Measurements from ENCODE around the gene PDGFA.

PDGFA gene

GRCh38 chr7:464454-465401, 54.9 kb downstream of the PDGFA start:
- DNase-seq (ENCODE audit: insufficient read length, low spot score): no peak
- no peak for FAIRE-seq

GRCh38 chr7:463817-464453, 55.7 kb downstream of the PDGFA start:
- FAIRE-seq (no peak), DNase-seq (ENCODE audit: insufficient read length, low spot score) (no peak)

DNA sequence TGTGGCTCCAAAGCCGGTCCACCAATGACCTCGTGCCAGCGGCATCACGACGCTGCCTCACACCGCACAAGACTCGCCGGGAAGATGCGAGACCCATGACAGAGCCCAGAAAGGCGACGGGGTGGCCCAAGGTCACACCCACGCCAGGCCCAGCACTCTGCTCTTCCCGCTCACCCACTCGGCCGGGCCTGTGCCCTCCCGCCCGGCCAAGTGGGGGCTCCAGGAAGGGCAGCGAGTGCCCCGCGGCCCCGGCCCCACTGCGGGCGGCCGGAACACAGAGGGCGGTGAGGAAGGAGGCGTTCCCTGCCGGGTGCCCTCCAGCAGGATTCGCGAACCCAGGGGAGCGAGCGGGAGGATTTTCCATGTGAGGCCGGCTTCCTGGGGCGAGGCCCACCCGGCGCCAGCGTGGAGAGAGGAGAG, 56.3 kb downstream of the PDGFA start:
- FAIRE-seq (no peak), DNase-seq (ENCODE audit: insufficient read length, low spot score) (no peak)

- FAIRE-seq (no peak), DNase-seq (ENCODE audit: insufficient read length, low spot score) (no peak)
These were observed 57.2 kb downstream of the PDGFA start for GRCh38 chr7:462173-463103.

GRCh38 chr7:461453-462172, 58.0 kb downstream of the PDGFA start:
- DNase-seq (ENCODE audit: insufficient read length, low spot score) (peak; percentile 86), FAIRE-seq (peak; percentile 98)

DNA sequence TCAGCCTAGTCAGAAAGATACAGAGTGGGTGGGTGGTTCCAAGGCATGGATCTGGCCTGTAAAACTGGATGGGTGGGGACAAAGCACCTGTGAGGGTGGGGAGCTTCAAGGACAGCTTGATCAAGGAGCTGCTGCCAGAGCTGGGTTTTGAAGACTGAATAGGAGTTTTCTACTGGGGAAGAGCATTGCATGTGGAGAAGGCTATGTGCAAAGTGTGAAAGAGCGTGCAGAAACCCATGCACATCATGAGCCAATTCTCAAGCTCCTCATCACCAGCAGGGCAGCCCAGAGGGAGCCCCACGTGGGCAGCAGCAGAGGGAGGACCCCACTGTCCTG, 58.6 kb downstream of the PDGFA start:
- DNase-seq (ENCODE audit: insufficient read length, low spot score) (no peak), FAIRE-seq (peak; percentile 54)

GRCh38 chr7:460374-461116, 59.1 kb downstream of the PDGFA start:
- peak; percentile 81 for DNase-seq (ENCODE audit: insufficient read length, low spot score)
- peak; percentile 72 for FAIRE-seq

GRCh38 chr7:459584-460373, 59.9 kb downstream of the PDGFA start:
- FAIRE-seq: no peak
- DNase-seq (ENCODE audit: insufficient read length, low spot score): no peak

GRCh38 chr7:458511-459245, 61.0 kb downstream of the PDGFA start:
- FAIRE-seq (no peak), DNase-seq (ENCODE audit: insufficient read length, low spot score) (no peak)

DNA sequence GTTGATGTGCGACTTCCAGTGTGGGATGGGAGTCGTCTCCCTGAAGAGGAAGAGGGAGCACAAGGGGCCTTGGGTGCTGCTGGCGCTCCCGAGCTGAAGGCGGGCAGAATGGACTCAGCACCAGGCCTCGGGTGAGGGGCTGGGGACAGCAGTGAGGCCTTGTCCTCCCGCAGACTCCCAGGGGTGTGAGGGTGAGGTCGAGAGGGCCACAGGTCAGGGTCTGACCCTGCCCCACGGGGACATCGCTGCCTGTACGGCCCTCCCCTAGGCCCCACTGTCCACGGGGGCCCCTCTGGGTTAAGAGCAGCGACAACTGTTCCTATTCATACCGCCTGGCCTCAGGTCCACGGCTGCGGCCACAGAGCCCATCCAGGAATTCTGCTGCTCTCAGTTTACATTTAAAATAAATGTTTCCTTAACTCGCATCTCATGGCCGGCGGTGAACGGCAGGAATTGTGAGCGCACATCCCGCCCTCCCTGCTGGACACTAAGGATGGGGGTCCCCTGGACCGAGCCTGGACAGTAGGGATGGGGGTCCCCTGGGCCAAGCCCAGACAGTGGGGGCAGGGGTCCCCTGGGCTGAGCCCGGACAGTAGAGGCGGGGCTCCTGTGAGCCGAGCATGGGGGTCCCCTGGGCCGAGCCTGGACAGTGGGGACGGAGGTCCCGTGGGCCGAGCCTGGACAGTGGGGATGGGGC, 61.7 kb downstream of the PDGFA start:
- DNase-seq (ENCODE audit: insufficient read length, low spot score) (no peak), FAIRE-seq (no peak)

- DNase-seq (ENCODE audit: insufficient read length, low spot score): peak; percentile 92
- FAIRE-seq: peak; percentile 86
These were observed 64.3 kb downstream of the PDGFA start for GRCh38 chr7:455110-455928.

- FAIRE-seq (no peak), DNase-seq (ENCODE audit: insufficient read length, low spot score) (no peak)
These were observed 65.1 kb downstream of the PDGFA start for GRCh38 chr7:454356-455109.

- DNase-seq (ENCODE audit: insufficient read length, low spot score) (no peak), FAIRE-seq (no peak)
These were observed 65.9 kb downstream of the PDGFA start for GRCh38 chr7:453597-454306.

DNA sequence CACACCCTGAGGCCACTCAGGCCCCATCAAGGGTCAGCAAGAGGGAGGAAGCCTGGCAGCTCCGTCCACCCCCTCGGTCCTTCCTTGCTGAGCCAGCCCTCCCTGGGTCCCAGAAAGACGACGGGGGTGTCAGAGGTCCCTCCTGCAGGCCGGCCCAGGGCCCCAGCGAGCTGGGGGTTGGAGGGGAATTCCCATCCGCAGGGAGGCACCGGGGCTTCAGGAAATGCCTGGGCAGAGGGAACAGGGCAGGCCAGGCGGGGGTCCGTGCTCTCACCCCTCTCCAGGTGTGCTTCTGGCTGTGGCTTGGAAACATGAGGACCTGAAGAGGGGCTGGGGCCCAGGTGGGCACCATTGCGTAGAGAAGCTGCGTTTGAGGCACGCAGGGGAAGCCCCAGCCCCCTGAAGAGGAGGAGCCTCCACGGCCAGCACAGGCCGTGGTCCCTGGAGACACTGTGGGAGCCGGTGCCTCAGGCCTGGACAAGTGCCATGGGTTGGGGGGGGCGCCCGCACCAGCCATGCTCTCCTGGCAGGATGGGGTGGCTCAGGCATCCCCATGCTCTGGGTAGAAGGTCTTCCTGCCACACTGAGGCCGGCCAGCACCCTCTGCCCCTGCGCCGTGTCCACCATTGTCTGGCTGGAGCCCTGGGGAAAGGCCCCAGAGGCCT, 66.7 kb downstream of the PDGFA start:
- DNase-seq (ENCODE audit: insufficient read length, low spot score) (no peak), FAIRE-seq (no peak)

GRCh38 chr7:452226-452751, 67.4 kb downstream of the PDGFA start:
- FAIRE-seq (no peak), DNase-seq (ENCODE audit: insufficient read length, low spot score) (no peak)

Measured in HTR-8/SVneo (cell line).